ENCODE results near the gene HECTD4.

GRCh38 chr12:112190231-112191025, 191.8 kb downstream of the HECTD4 start:
- TF ChIP-seq ZNF331 (CRISPR knock-in tag; IDR thresholded peaks at IDR 0.05; ENCODE audit: low read depth): no peak
- no peak for TF ChIP-seq CTCF (conservative IDR thresholded peaks at IDR 0.05; ENCODE audit: low read depth in 2 of 2)
- no peak for TF ChIP-seq EZH2phosphoT487 (IDR thresholded peaks at IDR 0.05; ENCODE audit: unreplicated experiment)
- no peak for TF ChIP-seq POLR2AphosphoS5 (IDR thresholded peaks at IDR 0.05; ENCODE audit: low read depth)
- TF ChIP-seq EZH2 (IDR thresholded peaks at IDR 0.05; ENCODE audit: low read depth, unreplicated experiment): no peak
- TF ChIP-seq, protein P1, sequence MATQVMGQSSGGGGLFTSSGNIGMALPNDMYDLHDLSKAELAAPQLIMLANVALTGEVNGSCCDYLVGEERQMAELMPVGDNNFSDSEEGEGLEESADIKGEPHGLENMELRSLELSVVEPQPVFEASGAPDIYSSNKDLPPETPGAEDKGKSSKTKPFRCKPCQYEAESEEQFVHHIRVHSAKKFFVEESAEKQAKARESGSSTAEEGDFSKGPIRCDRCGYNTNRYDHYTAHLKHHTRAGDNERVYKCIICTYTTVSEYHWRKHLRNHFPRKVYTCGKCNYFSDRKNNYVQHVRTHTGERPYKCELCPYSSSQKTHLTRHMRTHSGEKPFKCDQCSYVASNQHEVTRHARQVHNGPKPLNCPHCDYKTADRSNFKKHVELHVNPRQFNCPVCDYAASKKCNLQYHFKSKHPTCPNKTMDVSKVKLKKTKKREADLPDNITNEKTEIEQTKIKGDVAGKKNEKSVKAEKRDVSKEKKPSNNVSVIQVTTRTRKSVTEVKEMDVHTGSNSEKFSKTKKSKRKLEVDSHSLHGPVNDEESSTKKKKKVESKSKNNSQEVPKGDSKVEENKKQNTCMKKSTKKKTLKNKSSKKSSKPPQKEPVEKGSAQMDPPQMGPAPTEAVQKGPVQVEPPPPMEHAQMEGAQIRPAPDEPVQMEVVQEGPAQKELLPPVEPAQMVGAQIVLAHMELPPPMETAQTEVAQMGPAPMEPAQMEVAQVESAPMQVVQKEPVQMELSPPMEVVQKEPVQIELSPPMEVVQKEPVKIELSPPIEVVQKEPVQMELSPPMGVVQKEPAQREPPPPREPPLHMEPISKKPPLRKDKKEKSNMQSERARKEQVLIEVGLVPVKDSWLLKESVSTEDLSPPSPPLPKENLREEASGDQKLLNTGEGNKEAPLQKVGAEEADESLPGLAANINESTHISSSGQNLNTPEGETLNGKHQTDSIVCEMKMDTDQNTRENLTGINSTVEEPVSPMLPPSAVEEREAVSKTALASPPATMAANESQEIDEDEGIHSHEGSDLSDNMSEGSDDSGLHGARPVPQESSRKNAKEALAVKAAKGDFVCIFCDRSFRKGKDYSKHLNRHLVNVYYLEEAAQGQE (IDR thresholded peaks at IDR 0.05; ENCODE audit: unreplicated experiment): no peak
- TF ChIP-seq NANOG (IDR thresholded peaks at IDR 0.05; ENCODE audit: borderline replicate concordance): no peak
- no peak for TF ChIP-seq JUNB (IDR thresholded peaks at IDR 0.05; ENCODE audit: unreplicated experiment)
- no peak for TF ChIP-seq ZNF114 (CRISPR knock-in tag; IDR thresholded peaks at IDR 0.05)
- TF ChIP-seq, protein P2, sequence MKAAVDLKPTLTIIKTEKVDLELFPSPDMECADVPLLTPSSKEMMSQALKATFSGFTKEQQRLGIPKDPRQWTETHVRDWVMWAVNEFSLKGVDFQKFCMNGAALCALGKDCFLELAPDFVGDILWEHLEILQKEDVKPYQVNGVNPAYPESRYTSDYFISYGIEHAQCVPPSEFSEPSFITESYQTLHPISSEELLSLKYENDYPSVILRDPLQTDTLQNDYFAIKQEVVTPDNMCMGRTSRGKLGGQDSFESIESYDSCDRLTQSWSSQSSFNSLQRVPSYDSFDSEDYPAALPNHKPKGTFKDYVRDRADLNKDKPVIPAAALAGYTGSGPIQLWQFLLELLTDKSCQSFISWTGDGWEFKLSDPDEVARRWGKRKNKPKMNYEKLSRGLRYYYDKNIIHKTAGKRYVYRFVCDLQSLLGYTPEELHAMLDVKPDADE (IDR thresholded peaks at IDR 0.05): no peak
- no peak for TF ChIP-seq STAT1 (IDR thresholded peaks at IDR 0.05; ENCODE audit: unreplicated experiment)
- no peak for TF ChIP-seq CREB1 (CRISPR knock-in tag; IDR thresholded peaks at IDR 0.05; ENCODE audit: low read depth)
- no peak for TF ChIP-seq ZNF462 (CRISPR knock-in tag; IDR thresholded peaks at IDR 0.05)

All from GM23338 (cell line).